Activated CD4-positive, alpha-beta T cell treated with anti-CD3 and anti-CD28 coated beads, Interleukin-2, Interleukin-4, amounts not matched to agents 100 ng/mL and 50 ng/mL, durations not matched to agents 16 hours and 8 hours (primary cell): ENCODE results near the gene OR2V2.
"Not testable (repeated sequence)": the region's sequence is repeated elsewhere in the genome, so short reads cannot be mapped to it uniquely, and the experiment has no call there.

ENCODE experiments used
- DNase-seq: peaks from one replicate; pipeline ENCODE4 v3.0.0-alpha.2; 2020; ENCODE audit warnings: low spot score

OR2V2 gene

GRCh38 chr5:181169459-181170236 lies 22.3 kb downstream of the OR2V2 start:
- DNase-seq: peak; percentile 91

DNA sequence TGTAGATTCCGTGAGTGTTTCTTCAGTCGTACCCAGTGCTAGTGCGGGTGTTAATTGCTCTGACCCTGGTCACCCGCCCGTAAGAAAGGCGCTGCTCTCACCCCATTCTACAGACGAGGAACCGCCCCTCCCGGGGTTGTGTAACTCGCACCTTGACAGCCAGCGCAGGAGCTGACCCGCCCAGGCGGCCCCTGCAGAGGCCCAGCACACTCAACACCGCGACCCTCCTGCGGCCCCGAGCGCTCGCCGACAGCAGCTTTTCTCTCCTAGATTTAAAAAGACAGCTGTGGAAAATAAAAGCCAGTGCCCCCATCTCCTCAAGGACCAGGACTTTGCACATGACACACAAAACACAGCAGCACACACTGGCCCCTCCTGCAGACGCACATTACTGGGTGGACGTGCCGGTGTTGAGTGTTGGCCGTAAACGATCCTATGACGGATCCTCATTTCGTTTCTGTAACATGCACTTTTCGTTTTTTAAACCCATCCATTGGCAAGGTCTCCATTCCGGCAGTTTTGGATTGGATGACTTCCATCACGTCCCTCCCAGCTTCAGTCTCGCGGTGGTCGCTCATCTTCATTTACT lies 22.9 kb downstream of the OR2V2 start:
- DNase-seq: no peak

DNA sequence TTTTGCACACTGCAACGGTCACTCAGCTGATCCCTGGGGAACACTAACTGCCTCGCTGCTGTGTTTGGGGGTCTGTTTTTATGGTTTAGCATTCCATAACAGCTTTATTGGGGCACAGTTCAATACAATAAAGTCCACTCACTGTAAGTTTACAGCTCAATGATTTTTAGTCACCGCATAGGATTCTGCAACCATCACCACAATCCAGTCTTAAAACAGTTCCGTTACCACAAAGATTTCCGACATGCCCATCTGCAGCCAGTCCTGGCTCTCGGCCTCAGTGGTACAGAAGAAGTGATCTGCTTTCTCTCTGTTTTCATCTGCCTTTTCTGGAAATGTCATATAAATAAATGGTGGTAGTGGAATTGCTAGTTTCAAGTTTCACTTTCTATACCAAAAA lies 23.6 kb downstream of the OR2V2 start:
- no peak for DNase-seq

GRCh38 chr5:181171782-181172181 lies 24.4 kb downstream of the OR2V2 start:
- no peak for DNase-seq

DNA sequence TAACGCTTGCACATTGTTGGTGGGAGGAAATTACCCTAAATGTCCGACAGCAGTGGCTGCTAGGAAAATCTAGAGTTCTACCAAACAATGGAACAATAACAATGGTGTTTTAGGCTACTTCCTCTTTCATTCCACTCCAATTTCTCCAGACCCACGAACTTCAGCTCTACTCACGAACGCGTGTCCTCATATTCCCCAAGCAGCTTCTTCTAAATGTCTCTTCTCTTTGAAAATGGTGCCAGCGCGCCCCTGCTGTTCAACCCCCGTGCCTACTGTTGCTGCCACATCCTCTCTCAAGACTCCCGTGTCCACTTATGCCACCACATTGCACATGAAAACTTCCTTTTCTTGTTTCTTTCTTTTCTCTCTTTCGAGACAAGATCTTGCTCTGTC lies 25.6 kb downstream of the OR2V2 start:
- DNase-seq: peak; percentile 62

DNA sequence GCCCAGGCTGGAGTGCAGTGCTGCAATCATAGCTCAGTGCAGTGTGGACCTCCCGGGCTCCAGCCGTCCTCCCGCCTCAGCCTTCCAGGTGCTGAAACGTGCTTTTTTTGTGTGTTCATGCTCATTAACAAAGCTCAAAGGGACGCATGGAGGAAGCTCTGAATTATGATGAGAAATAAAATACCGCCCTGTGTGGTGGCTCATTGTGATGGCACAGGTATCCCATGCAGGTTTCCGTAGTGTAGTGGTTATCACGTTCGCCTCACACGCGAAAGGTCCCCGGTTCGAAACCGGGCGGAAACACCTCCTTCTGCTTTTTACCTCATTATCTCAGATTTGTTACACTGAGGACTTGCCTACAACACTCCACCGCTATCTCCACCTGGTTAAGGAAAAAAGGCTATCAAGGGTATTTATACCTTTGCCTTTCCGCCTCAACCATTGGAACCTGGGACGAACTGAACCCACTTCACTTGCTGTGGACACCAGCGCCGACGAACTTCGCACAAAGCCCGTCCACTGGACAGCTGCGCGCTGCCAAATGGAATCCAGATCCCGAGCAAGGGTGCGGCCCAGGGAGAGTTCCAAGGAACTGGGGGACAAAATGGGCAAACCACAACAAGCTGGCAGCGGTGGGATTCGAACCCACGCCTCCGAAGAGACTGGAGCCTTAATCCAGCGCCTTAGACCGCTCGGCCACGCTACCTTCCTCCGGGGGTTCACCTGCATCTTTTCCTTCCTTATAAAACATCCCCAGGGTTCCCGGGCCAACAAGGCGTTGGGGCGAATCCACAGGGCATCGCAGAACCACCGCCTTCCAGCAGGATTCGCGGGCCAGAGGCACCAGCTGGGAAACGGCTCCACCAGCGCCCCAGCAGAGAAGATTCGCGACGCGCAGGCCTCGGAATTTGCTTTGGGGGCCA lies 26.3 kb downstream of the OR2V2 start:
- peak; percentile 84 for DNase-seq

- no peak for DNase-seq
Observed at GRCh38 chr5:181176254-181176952, 29.0 kb downstream of the OR2V2 start.

- DNase-seq: not testable (repeated sequence)
Observed at GRCh38 chr5:181177559-181177958, 30.2 kb downstream of the OR2V2 start.

GRCh38 chr5:181181650-181182565 lies 34.5 kb downstream of the OR2V2 start:
- peak; percentile 65 for DNase-seq

GRCh38 chr5:181182651-181183050 lies 35.3 kb downstream of the OR2V2 start:
- no peak for DNase-seq

GRCh38 chr5:181184845-181185216 lies 37.4 kb downstream of the OR2V2 start:
- no peak for DNase-seq

- DNase-seq: no peak
Observed at GRCh38 chr5:181185560-181185959, 38.2 kb downstream of the OR2V2 start.

DNA sequence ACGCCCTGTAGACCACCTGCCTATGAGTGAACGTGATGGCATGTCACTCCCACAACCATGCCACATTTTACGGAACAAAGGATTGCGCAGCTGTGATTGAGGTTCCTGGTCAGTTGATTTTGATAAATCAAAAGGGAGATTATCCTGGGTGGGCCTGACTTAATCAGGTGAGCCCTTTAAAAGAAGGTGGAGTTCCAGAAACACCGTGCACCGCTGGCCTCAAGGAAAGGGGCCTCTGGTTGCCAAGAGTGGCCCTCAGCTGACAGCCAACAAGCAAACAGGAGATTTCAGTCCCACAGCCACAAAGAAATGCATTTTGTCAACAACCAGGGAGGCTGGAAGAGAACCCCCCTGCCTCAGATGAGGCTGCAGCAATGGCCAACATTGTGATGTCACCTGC lies 38.6 kb downstream of the OR2V2 start:
- DNase-seq: no peak

- no peak for DNase-seq
Observed at GRCh38 chr5:181186986-181187499, 39.7 kb downstream of the OR2V2 start.

GRCh38 chr5:181187500-181188213 lies 40.3 kb downstream of the OR2V2 start:
- peak; percentile 87 for DNase-seq

GRCh38 chr5:181188700-181189362 lies 41.4 kb downstream of the OR2V2 start:
- DNase-seq: peak; percentile 87

GRCh38 chr5:181189363-181189961 lies 42.1 kb downstream of the OR2V2 start:
- peak; percentile 50 for DNase-seq

GRCh38 chr5:181189962-181190710 lies 42.8 kb downstream of the OR2V2 start:
- no peak for DNase-seq
